ENCODE measurements around the gene IQCE.

GRCh38 chr7:2585446-2585845 lies 26.7 kb downstream of the IQCE start:
- TF ChIP-seq CTCF (IDR thresholded peaks at IDR 0.05) (no peak), POLR2A (IDR thresholded peaks at IDR 0.05) (no peak)

All from gastroesophageal sphincter (tissue), 3 donors.